Neural progenitor cell (in vitro differentiated cells): ENCODE results near the gene RNF150. TPM values are rescaled to one million over a fixed set of nuclear protein-coding genes. Genes with fewer than 3 reads are reported as not detected.
"Not testable (repeated sequence)": the region's sequence is repeated elsewhere in the genome, so short reads cannot be mapped to it uniquely, and the experiment has no call there.

Experiments used
- DNase-seq: peaks from one replicate; pipeline ENCODE4 v3.0.0-alpha.2; 2016; ENCODE audit warnings: low spot score
- H2AFZ ChIP-seq: fragments of 200-600 bp; sonication (generic); replicated peaks from 2 replicates; pipeline ENCODE4 v1.6.1; 2016; ENCODE audit warnings: antibody characterized with exemption
- H3F3A ChIP-seq: fragments of 200-600 bp; sonication (generic); 2 replicates; pipeline ENCODE4 v1.6.1; 2016; ENCODE audit warnings: antibody characterized with exemption, low read depth
- H3K27ac ChIP-seq: fragments of 200-600 bp; sonication (generic); 2 replicates; pipeline ENCODE4 v1.5.1; 2016; ENCODE audit warnings: mild to moderate bottlenecking
- H3K27me3 ChIP-seq: fragments of 200-600 bp; sonication (generic); 2 replicates; pipeline ENCODE4 v1.6.1; 2016; ENCODE audit warnings: mild to moderate bottlenecking, moderate library complexity
- H3K36me3 ChIP-seq: fragments of 200-600 bp; sonication (generic); 2 replicates; pipeline ENCODE4 v1.5.1; 2016
- H3K4me1 ChIP-seq: fragments of 200-600 bp; sonication (generic); 2 replicates; pipeline ENCODE4 v1.6.1; 2016; ENCODE audit warnings: mixed run types
- H3K4me2 ChIP-seq: fragments of 200-600 bp; sonication (generic); 2 replicates; pipeline ENCODE4 v1.6.1; 2016
- H3K4me3 ChIP-seq: fragments of 200-600 bp; sonication (generic); 2 replicates; pipeline ENCODE4 v1.5.1; 2016
- H3K79me2 ChIP-seq: fragments of 200-600 bp; sonication (generic); 2 replicates; pipeline ENCODE4 v1.6.1; 2016; ENCODE audit warnings: low read depth
- H3K9ac ChIP-seq: fragments of 200-600 bp; sonication (generic); 2 replicates; pipeline ENCODE4 v1.6.1; 2016
- H3K9me3 ChIP-seq: fragments of 200-600 bp; sonication (generic); 2 replicates; pipeline ENCODE4 v1.5.1; 2016; ENCODE audit warnings: low read depth
- H4K20me1 ChIP-seq: fragments of 200-600 bp; sonication (generic); 2 replicates; pipeline ENCODE4 v1.6.1; 2016; ENCODE audit warnings: low read depth
- H3K27ac Mint-ChIP-seq: 3 replicates; pipeline ENCODE4 v1.8.0; 2021; ENCODE audit warnings: mixed read lengths
- H3K27me3 Mint-ChIP-seq: 2 replicates; pipeline ENCODE4 v1.8.0; 2022; ENCODE audit warnings: low read depth, mild to moderate bottlenecking, inconsistent platforms, moderate library complexity, mixed read lengths; ENCODE audit not compliant: insufficient read depth
- H3K36me3 Mint-ChIP-seq: 3 replicates; pipeline ENCODE4 v1.8.0; 2021; ENCODE audit warnings: mixed read lengths
- H3K4me1 Mint-ChIP-seq: 3 replicates; pipeline ENCODE4 v1.8.0; 2021; ENCODE audit warnings: mixed read lengths
- H3K4me3 Mint-ChIP-seq: 3 replicates; pipeline ENCODE4 v1.8.0; 2021; ENCODE audit warnings: mild to moderate bottlenecking, moderate library complexity, mixed read lengths
- H3K9me3 Mint-ChIP-seq: 3 replicates; pipeline ENCODE4 v1.8.0; 2020; ENCODE audit warnings: mixed read lengths
- EZH2 ChIP-seq: fragments of 200-600 bp; sonication (generic); IDR thresholded peaks from 2 replicates; pipeline ENCODE4 v1.6.1; 2017; ENCODE audit warnings: antibody characterized with exemption, mild to moderate bottlenecking, moderate library complexity
- EZH2phosphoT487 ChIP-seq: fragments of 200-600 bp; sonication (generic); IDR thresholded peaks from 2 replicates; pipeline ENCODE4 v1.6.1; 2017; ENCODE audit warnings: antibody characterized with exemption
- total RNA-seq: library from RNA; depleted of rRNA; stranded (reverse); fragments of >200 nt; gene quantifications from 2 replicates; pipeline ENCODE4 v1.2.3, GENCODE V29; 2015; ENCODE audit warnings: low replicate concordance
- TF ChIP-seq, protein P1 (sequence below): fragments of 200-600 bp; sonication (generic); IDR thresholded peaks from 2 replicates; pipeline ENCODE4 v1.5.1; 2017; ENCODE audit warnings: antibody characterized with exemption, mild to moderate bottlenecking

The RNF150 gene
- total RNA-seq, 1 donor from 2014 or later, result 1.4 TPM

DNA sequence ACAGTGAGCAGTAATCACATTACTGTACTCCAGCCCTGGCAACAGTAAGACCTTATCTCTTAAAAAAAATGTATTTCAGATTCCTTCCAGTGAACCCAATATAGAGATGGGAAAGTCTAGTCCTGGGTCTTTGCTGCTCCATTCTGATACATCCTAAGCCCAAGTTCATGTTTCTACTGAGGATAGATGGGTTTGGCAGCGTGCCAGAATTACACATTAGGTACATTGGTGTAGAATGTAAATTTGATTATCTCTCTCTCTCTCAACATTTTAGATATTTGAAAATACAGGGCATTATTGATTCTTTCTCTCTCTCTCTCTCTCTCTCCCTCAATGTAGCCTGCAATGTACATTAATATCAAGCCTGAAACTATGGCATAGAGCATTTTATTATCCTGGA is 43.9 kb upstream of the RNF150 start:
- no peak overlapping the region for H3K4me3 ChIP-seq
- no peaks in the 10 kb centered on the region for H3K27me3 Mint-ChIP-seq
- H3K79me2 ChIP-seq, result no peaks in the 10 kb centered on the region
- H3K27me3 ChIP-seq, result no peaks in the 10 kb centered on the region
- no peaks in the 10 kb centered on the region for H3K9me3 Mint-ChIP-seq
- no peak overlapping the region for H3K9ac ChIP-seq
- H3K4me3 Mint-ChIP-seq, result no peak overlapping the region
- H4K20me1 ChIP-seq, result no peaks in the 10 kb centered on the region
- no peaks in the 10 kb centered on the region for H3K9me3 ChIP-seq
- H3K27ac ChIP-seq, result no peak overlapping the region
- no peak overlapping the region for H3K27ac Mint-ChIP-seq
- H3K4me2 ChIP-seq, result no peak overlapping the region
- H3K36me3 ChIP-seq, result no peaks in the 10 kb centered on the region
- no peaks in the 10 kb centered on the region for H3F3A ChIP-seq
- peaks cover 4% of the 10 kb centered on the region for H3K4me1 Mint-ChIP-seq
- H2AFZ ChIP-seq, result no peak overlapping the region
- TF ChIP-seq EZH2phosphoT487, result no peak
- no peaks in the 10 kb centered on the region for H3K4me1 ChIP-seq
- DNase-seq, result no peak
- no peaks in the 10 kb centered on the region for H3K36me3 Mint-ChIP-seq

GRCh38 chr4:141174457-141174856 is 41.2 kb upstream of the RNF150 start:
- Mint-ChIP-seq H3K9me3 (no peaks in the 10 kb centered on the region), H3K4me1 (no peaks in the 10 kb centered on the region), H3K4me3 (no peak overlapping the region), H3K36me3 (no peaks in the 10 kb centered on the region), H3K27me3 (no peaks in the 10 kb centered on the region), H3K27ac (no peak overlapping the region)
- no peaks in the 10 kb centered on the region for H3F3A ChIP-seq
- H3K36me3 ChIP-seq, result no peaks in the 10 kb centered on the region
- no peaks in the 10 kb centered on the region for H4K20me1 ChIP-seq
- H3K4me2 ChIP-seq, result no peak overlapping the region
- H3K27me3 ChIP-seq, result no peaks in the 10 kb centered on the region
- H2AFZ ChIP-seq, result no peak overlapping the region
- TF ChIP-seq EZH2 (no peak), EZH2phosphoT487 (no peak)
- TF ChIP-seq, protein P1, sequence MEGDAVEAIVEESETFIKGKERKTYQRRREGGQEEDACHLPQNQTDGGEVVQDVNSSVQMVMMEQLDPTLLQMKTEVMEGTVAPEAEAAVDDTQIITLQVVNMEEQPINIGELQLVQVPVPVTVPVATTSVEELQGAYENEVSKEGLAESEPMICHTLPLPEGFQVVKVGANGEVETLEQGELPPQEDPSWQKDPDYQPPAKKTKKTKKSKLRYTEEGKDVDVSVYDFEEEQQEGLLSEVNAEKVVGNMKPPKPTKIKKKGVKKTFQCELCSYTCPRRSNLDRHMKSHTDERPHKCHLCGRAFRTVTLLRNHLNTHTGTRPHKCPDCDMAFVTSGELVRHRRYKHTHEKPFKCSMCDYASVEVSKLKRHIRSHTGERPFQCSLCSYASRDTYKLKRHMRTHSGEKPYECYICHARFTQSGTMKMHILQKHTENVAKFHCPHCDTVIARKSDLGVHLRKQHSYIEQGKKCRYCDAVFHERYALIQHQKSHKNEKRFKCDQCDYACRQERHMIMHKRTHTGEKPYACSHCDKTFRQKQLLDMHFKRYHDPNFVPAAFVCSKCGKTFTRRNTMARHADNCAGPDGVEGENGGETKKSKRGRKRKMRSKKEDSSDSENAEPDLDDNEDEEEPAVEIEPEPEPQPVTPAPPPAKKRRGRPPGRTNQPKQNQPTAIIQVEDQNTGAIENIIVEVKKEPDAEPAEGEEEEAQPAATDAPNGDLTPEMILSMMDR, result no peak
- H3K9me3 ChIP-seq, result no peaks in the 10 kb centered on the region
- H3K79me2 ChIP-seq, result no peaks in the 10 kb centered on the region
- no peaks in the 10 kb centered on the region for H3K4me1 ChIP-seq
- no peak for DNase-seq
- no peak overlapping the region for H3K9ac ChIP-seq
- H3K4me3 ChIP-seq, result no peak overlapping the region
- no peak overlapping the region for H3K27ac ChIP-seq

GRCh38 chr4:141170671-141171070 is 37.4 kb upstream of the RNF150 start:
- H3K9ac ChIP-seq, result no peak overlapping the region
- H3K4me1 Mint-ChIP-seq, result no peaks in the 10 kb centered on the region
- H2AFZ ChIP-seq, result no peak overlapping the region
- H3F3A ChIP-seq, result no peaks in the 10 kb centered on the region
- H4K20me1 ChIP-seq, result no peaks in the 10 kb centered on the region
- H3K27ac Mint-ChIP-seq, result no peak overlapping the region
- no peaks in the 10 kb centered on the region for H3K9me3 ChIP-seq
- no peak overlapping the region for H3K4me2 ChIP-seq
- H3K4me1 ChIP-seq, result no peaks in the 10 kb centered on the region
- no peaks in the 10 kb centered on the region for H3K27me3 ChIP-seq
- no peak overlapping the region for H3K4me3 Mint-ChIP-seq
- no peaks in the 10 kb centered on the region for H3K79me2 ChIP-seq
- TF ChIP-seq EZH2, result no peak
- no peak for TF ChIP-seq EZH2phosphoT487
- TF ChIP-seq, protein P1, result no peak
- H3K36me3 Mint-ChIP-seq, result no peaks in the 10 kb centered on the region
- no peak overlapping the region for H3K27ac ChIP-seq
- H3K4me3 ChIP-seq, result no peak overlapping the region
- H3K36me3 ChIP-seq, result no peaks in the 10 kb centered on the region
- no peak for DNase-seq
- no peaks in the 10 kb centered on the region for H3K27me3 Mint-ChIP-seq
- peaks cover 3% of the 10 kb centered on the region for H3K9me3 Mint-ChIP-seq

GRCh38 chr4:141169391-141169790 is 36.1 kb upstream of the RNF150 start:
- Mint-ChIP-seq H3K9me3 (peaks cover 3% of the 10 kb centered on the region), H3K4me1 (no peaks in the 10 kb centered on the region), H3K27me3 (no peaks in the 10 kb centered on the region), H3K27ac (no peak overlapping the region), H3K4me3 (no peak overlapping the region), H3K36me3 (no peaks in the 10 kb centered on the region)
- Histone ChIP-seq H3K27ac (no peak overlapping the region), H3K4me3 (no peak overlapping the region), H3K36me3 (no peaks in the 10 kb centered on the region), H3K27me3 (no peaks in the 10 kb centered on the region), H3K4me2 (no peak overlapping the region), H3K4me1 (no peaks in the 10 kb centered on the region), H4K20me1 (no peaks in the 10 kb centered on the region), H3K79me2 (no peaks in the 10 kb centered on the region), H2AFZ (no peak overlapping the region), H3K9ac (no peak overlapping the region), H3F3A (no peaks in the 10 kb centered on the region), H3K9me3 (no peaks in the 10 kb centered on the region)
- TF ChIP-seq EZH2 (no peak), EZH2phosphoT487 (no peak)
- TF ChIP-seq, protein P1, result no peak
- DNase-seq, result no peak

DNA sequence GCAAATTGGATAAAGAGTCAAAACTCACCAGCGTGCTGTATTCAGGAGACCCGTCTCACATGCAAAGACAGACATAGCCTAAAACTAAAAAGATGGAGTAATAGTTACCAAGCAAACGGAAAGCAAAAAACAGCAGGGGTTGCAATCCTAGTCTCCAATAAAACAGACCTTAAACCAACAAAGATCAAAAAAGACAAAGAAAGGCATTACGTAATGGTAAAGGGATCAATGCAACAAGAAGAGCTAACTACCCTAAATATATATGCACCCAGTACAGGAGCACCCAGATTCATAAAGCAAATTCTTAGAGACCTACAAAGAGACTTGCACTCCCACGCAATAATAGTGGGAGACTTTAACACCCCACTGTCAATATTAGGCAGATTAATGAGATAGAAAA is 31.7 kb upstream of the RNF150 start:
- not testable (repeated sequence) for H3K4me2 ChIP-seq, H3K27me3 Mint-ChIP-seq, H3K27ac Mint-ChIP-seq, H2AFZ ChIP-seq, H3K9me3 Mint-ChIP-seq, H3K4me3 ChIP-seq, H4K20me1 ChIP-seq, DNase-seq, H3K79me2 ChIP-seq, H3K4me3 Mint-ChIP-seq, H3K27ac ChIP-seq, H3K27me3 ChIP-seq, H3K4me1 ChIP-seq, H3K4me1 Mint-ChIP-seq, H3K9me3 ChIP-seq, H3K36me3 Mint-ChIP-seq, H3F3A ChIP-seq, H3K36me3 ChIP-seq, H3K9ac ChIP-seq
